HG02588 (cell line): ENCODE measurements around the gene KCNJ6.
"Not testable (repeated sequence)": the region's sequence is repeated elsewhere in the genome, so short reads cannot be mapped to it uniquely, and the experiment has no call there.

Experiments used
- ATAC-seq: cut with Tn5 transposase; IDR thresholded peaks from one replicate; pipeline ENCODE4 v1.9.1; 2021; ENCODE audit warnings: mild to moderate bottlenecking, moderate library complexity; ENCODE audit not compliant: unreplicated experiment

KCNJ6 gene

DNA sequence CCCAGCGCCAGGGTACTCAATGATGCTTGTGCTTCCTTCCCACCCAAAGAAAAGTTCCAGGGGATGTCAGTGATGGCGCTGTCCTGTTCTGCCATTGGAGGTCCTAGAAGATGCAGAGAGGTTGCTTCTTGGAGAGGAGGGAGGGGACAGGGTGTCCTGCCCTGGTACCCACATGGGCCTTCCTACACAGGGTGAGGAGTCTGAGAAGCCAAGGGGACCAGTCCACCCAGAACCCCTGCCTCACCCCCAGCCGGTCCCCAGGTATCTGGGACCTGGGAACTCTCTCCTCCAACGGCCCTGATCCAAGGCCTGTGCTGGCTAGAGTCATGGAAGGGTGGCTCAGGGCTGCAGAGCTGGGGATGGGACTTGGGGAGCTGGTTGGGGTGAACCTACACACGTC lies 259.4 kb downstream of the KCNJ6 start:
- no peak for ATAC-seq

DNA sequence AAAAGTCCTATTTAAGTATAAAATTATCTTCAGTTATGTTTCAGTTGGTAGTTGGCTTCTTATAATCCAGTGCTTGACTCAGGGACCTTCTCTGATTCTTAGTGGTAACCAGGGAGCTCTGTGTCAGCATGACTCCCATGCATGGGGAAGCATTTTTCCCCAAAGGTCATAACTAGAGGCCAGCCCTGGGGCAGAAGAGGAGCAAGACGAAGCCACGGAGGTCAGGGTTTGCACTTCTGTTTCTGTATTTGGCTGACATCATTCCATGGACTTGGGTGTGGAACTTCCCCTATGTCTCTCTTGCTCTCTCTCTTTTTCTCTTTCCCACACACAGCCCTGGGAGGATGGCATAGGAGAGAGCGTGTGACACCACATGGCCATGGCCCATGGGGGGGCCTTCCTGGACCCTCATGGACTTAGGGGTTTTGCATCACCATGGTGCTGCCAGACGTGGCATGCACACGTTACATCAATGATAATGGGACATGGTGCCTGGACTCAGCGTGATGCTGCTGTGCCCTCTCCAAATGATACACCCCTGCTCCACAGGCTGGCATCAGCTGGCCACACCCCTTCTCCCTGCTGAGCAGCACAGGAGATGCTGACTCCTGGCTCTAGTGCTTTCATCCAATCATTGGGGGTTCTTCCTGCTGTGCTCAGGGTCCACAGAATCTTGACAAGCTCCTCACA lies 260.5 kb downstream of the KCNJ6 start:
- no peak for ATAC-seq

DNA sequence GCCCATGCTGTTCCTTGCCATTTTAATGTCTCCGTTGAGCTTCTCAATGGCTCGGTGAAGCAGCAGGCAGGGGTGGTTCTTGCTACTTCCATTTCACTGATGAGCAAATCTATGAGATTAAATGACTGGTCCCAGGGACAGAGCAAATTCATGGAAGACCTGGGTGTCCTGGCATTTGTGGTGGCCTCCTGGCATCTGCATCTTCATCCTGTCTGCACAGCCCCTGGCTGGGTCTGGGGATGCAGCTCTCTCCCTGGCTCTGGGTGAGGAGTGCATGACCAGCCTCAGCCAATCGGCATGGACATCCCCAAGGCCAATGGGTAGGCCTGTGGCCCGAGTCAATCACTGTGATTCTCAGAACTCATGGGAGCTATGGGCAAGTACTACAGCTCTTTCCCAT lies 261.7 kb downstream of the KCNJ6 start:
- ATAC-seq = no peak

DNA sequence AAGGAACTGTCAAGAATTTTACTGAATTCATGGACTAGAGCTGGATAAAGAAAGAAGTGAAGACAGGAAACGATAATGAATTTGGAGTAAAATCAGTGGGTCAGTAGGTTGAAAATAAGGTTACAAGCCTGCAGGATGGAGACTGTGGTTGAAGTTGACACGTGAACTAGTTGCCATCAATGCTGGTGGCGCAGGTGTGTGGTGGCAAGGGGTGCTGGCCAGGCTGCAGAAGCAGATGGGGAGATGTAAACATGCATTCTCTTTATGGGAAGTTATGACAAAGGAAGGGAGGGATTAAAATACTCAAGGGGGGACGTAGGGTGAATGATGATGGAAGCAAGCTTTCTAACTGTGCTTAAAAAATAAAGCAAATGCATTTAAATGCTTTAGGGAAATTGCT lies 263.1 kb downstream of the KCNJ6 start:
- no peak for ATAC-seq

DNA sequence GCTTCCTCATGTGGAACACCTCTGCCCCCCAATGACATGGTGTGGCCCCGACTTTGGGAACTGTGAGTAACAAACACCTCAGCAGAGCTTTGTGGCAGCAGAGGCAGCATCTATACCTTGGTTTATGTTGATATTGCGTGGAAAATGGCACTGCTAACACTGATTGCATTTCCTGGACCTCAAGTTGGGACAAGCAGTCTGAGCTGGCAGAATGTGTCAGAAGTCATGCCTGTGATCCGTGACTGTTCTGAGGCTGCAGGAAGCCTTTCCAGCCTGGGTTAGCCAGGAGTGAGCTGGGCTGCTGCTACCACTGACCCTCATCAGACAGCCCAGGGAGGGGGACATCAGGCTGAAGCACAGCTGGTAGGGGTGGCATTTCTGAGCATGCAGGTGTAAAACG lies 268.5 kb downstream of the KCNJ6 start:
- no peak for ATAC-seq

DNA sequence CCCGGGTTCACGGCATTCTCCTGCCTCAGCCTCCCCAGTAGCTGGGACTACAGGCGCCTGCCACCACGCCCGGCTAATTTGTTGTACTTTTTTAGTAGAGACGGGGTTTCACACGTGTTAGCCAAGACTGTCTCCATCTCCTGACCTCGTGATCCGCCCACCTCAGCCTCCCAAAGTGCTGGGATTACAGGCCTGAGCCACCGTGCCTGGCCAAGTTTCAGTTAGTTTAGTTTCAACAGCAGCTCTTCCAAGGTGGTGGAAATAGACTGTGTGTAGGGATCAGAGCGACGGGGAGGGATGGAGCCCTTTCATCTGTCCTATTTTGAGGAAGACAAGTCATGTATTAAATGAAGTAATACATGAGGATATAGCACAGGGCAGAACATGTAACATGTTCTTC lies 269.5 kb downstream of the KCNJ6 start:
- not testable (repeated sequence) for ATAC-seq

DNA sequence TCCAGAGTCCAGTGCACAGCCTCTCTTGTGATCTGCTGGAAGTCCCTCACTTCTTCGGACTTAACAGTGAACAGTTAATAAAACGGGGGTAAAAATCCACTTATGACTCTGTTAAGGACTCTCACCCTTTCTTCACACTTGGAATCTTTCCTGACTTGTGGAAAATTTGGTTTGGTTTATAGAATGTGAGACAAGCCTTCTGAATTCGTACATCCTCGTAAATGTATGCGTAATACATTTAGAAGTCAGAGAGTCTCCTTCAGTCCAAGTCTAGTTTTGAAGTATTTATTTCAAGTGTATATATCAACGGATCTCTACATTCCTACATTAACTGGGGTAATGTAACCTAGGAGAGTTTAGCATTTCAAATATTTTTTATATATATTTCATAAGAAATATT lies 270.4 kb downstream of the KCNJ6 start:
- no peak for ATAC-seq

DNA sequence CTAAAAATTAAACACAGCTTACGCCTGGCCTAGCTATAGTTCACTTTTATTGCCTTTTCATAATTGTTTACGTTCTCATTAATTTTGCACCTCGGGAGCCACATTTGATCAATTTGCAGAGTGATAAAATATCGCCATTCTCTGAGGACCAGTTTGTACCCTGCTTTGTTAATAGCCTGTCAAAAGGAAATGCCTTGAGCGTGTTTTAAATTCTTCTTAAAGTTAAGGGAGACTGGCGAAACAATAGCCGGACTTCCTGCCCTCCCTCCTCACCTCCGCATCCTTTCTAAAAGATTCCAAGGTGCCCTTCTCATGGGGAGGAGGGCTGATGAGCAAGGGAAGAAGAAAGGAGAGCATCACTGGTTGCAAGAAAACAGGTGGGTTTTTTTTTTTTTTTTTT lies 271.6 kb downstream of the KCNJ6 start:
- no peak for ATAC-seq

DNA sequence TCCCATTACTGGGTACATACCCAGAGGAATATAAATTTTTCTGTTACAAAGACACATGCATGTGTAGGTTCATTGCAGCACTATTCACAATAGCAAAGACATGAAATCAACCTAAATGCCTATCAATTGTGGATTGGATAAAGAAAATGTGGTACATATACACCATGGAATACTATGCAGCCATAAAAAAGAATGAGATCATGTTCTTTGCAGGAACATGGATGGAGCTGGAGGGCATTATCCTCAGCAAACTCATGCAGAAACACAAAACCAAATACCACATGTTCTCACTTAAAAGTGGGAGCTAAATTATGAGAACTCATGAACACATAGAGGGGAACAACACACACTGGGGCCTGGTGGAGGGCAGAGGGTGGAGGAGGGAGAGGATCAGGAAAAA lies 272.4 kb downstream of the KCNJ6 start:
- not testable (repeated sequence) for ATAC-seq

DNA sequence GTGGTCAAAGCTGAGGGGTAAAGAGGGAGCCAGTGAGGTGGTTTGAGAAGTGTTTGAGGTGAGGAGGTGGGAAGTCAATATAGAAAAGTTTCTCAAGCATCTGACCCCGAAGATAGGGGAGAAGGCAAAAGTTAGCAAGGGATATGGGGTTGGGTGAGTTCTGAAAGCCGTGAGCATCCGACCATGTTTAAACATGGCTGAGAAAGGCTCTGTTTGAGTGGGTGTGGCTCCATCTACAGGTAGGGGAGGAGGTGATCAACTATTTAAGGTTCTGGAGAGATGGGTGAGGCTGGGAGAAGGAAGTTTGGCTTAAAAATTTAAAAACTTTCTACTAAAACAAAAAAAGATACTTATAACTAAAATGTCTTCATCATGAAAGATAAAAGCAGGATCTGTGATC lies 273.8 kb downstream of the KCNJ6 start:
- ATAC-seq = no peak

DNA sequence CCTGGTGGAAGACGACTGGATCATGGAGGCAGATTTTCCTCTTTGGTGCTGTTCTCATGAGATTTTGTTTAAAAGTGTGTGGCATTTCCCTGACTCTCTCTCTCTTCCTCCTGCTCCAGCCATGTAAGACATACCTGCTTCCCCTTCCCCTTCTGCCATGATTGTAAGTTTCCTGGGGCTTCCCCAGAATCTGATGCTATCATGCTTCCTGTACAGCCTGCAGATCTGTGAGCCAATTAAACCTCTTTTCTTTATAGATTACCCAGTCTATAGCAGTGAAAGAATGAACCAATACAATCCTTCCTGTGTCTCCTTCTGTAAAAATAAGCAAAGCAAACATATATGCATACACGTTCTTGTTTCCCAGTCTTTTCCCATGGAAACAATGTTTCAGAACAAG lies 276.5 kb downstream of the KCNJ6 start:
- ATAC-seq = no peak

DNA sequence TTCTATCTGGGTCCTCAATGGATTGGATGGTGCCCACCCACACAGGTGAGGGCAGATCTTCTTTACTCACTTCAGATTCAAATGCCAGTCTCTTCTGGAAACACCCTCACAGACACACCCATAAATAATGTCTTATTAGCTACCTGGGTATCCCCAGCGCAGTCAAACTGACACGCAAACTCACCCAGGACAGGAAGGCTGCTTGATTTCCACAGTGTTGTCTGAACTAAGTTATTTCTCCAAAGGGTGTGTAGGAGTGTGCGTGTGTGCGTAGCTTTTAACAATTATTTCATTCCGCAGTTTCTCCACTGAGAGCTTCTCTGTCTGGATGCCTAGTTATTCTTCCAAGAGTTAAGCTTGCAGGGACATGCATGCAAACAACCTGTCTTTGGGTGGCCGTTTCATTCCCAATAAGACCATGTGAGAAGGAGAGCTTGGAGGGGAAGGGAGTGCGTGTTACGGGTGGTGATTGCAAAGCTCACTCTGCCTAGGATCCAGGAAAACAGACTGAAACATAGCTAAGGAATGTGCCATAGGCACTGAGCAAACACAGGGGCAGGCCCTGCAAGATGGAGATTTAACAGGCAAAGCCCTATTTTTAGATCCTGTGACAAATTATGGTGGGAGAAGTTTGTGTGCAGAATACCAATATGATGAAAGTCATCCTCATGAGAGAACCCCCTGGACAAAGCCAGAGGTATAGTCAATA lies 280.0 kb downstream of the KCNJ6 start:
- no peak for ATAC-seq

DNA sequence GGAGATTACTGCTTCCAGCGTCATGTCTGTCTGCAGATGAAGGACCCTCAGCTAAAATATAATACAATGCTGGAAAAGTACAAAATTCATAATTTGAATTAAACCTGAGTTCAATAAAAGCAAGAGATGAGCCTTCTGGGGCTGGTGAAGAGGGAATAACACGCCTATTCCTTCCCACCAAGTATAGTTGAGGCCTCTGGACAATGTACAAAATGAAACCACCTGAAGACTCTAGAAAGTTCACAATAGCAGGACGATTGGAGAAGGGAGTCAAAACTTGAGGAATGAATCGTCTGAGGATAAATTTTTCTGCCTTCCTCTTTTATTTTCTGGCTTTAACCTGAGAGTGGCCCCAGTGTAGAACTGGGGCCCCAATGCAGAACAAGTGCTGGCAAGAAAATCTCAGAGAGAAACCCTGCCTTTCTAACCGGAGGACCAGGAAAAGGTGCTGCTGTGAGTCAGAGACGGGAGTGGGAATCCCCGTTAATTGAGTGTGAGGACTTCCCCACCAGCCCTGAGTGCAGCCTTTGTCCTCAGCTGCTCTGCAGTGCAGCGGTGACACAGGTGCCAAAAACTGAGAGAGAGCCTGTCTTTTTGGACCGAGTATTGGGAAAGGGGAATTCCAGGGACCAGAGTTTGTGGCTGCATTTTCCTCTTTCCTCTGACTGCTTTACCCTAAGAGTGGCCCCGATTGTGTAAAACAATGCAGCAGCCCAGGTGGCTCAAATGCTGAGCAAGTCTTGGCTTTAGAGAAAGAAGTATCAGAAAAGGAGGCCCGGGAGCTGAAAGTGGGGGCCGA lies 284.7 kb downstream of the KCNJ6 start:
- peak; percentile 87 for ATAC-seq

DNA sequence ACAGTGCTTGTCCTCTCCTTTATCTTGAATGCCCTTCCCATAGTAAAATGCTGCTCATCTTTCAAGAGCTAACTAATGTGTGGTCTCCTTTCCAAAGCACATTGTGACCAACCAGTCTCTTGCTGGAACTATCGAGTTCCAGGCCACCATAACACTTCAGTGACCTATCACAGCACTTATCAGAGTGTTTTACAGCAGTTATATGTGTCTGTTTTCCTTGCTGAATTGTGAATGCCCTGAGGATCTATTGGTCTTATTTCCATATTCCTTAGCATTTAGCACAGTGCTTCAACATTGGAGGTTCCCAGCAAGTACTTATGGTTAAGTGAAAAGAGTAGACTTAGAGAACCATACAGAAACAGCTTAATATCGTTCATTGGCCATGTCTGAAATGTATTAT lies 285.4 kb downstream of the KCNJ6 start:
- ATAC-seq = no peak

DNA sequence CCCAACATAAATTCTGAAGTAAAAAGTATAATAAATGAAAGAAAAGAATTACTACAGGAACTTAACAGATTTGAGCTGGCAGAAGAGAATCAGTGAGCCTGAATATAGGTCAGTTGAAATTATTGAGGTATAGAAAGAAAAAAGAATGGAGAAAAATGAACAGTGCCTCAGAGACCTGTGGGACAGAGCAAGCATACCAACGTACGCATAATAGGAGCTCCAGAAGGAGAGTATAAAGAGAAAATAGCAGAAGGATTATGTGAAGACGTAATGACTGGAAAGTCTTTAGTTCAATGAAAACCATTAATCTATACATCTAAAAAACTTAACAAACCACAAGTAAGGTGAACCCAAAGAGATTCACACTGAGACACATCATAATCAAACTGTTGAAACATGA lies 287.9 kb downstream of the KCNJ6 start:
- no peak for ATAC-seq

DNA sequence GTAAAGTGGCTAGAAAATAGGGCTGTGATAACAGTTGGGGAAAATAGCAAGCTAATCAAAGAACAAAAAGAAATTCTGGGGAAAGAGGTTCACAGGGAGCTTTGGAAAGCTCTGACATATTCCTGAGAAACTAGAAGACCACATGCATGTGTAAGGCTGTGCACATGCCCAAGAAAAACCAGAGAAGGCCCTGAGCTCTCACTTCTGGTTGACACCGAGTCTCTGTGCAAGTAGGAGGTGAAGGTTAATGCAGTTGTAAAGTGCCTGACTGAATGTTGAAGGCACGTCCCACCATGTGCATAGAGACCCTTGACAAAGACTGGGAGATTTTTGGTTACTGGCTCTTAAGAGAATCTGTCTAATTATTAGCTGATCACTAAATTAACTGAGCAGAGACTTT lies 288.7 kb downstream of the KCNJ6 start:
- no peak for ATAC-seq

DNA sequence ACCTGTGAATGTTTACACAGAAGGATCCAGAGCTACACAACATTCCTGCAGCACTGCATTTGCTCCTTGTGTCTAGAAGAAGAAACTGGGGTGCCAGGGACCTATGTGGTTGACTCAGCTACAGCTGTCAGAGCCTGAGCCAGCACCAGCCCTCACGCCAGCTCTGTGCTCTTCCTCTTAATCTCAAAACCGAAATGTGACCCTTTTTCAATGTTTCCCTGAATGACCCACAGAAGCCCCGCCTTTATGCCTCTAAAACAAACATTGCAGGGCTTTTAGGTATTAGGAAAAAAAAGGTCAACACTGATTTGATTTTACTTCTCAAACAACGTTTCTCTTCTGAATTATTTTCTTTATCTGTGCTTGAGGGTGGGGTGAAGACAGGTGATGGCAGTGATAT lies 289.2 kb downstream of the KCNJ6 start:
- ATAC-seq = no peak

DNA sequence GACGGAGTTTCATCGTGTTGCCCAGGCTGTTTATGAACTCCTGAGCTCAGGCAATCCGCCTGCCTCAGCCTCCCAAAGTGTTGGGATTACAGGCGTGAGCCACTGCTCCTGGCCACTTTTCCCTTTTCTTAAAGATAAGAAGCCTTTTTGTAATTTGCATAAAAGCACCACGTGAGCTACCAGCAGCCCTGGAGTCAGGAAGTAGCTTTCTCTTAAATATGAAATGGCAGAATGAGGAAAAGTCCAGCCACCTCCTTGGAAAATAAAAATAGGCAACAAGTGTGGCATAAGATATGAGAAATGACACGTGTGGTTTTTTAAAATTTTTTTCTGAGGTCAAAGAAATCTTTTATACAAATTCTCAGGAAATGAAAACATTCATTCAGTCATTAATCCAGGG lies 289.9 kb downstream of the KCNJ6 start:
- no peak for ATAC-seq

DNA sequence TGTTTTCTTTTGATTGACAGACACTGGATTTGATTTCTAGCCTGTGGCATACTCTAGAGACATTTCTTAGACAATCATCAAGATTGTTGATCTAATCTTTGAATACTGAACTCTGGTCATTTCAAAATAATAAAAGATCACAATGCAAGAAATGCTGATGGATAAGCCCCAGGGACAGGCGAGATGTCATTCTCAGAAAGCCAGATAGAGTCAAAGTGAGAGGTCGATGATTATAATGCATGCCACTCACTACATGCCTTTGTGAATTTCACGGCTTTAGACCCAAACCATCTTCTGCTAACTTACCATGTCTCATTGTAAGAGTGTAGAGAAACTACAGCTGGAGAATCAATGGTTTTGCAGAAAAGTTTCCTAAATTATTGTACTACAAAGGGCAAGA lies 292.6 kb downstream of the KCNJ6 start:
- no peak for ATAC-seq

DNA sequence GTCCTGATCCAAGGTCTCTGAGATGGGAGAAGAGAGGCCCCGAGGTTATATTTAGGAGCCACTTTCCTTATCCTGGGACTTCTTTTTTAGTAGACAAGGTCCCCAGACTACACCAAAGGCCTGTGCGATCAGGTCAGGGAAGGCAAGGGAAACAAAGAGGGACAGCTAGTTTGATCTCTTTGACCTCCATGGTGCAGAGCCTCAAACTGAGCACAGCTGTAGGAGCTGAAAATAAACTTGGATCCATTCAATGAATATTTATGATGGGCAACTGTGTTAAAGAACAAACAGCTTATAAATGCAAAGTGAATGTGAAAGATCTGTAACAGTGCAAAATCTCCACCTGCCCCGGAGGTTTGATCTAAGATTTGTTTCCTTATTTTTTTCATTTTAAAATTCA lies 293.1 kb downstream of the KCNJ6 start:
- ATAC-seq = no peak

DNA sequence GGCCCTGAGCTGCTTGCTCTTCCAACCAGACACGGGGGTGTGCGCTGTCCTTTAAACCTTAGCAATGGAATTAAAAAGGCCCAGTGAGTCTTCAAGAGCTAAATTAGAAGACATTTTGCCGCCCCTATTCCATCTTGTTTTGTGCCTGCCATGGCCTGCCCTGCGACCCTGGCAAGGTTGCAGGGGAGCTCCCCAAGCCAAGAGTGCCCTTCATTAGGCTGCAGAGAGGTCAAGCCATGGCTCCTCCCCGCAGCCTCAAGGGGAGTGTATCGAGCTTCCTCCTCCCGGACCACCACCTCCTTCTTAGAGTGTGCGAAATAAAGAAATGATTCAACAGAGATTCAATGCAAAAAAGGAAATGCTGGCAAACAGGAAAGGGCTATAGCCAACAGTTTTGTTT lies 293.5 kb downstream of the KCNJ6 start:
- no peak for ATAC-seq

DNA sequence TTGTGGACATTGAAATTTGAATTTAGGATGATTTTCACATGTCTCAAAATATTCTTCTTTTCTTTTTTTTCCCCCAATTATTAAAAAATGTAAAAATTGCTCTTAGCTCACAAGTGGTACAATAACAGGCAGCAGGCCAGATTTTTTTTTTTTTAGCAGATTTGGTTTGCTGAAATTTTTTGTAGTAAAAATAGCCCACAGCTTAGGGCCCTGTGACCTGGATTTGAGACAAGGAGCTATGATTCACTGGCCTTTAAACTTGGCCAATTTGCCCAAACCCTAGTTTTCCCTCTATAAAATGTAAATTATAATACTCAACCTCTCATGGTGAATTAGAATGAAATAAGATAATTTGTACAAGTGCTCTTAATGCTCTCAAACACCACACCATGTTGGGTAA lies 295.9 kb downstream of the KCNJ6 start:
- no peak for ATAC-seq
